ENCODE measurements around the gene GJB4.

The GJB4 gene

GRCh38 chr1:34759503-34760357 lies at the start of gene GJB4:
GJB4 (plus strand) TSS chr1:34759740; CDS start chr1:34761255, 1,515 bp downstream.
- no peak within 1 kb of the TSS for H3K4me3 ChIP-seq (ENCODE audit: low read depth, low read length)

GRCh38 chr1:34710812-34711211 lies 48.7 kb upstream of the GJB4 start:
- H3K4me3 ChIP-seq (ENCODE audit: low read depth, low read length) = no peak overlapping the region
- TF ChIP-seq CTCF (IDR thresholded peaks at IDR 0.05; ENCODE audit: low read depth, low read length) = no peak

More at GRCh38 chr1:34759503-34760357, at the start of gene GJB4:
- TF ChIP-seq CTCF (IDR thresholded peaks at IDR 0.05; ENCODE audit: low read depth, low read length) = no peak

GRCh38 chr1:34711485-34711884 lies 48.1 kb upstream of the GJB4 start:
- TF ChIP-seq CTCF (IDR thresholded peaks at IDR 0.05; ENCODE audit: low read depth, low read length) = no peak
- H3K4me3 ChIP-seq (ENCODE audit: low read depth, low read length) = no peak overlapping the region

GRCh38 chr1:34712007-34712688 lies 47.4 kb upstream of the GJB4 start:
- H3K4me3 ChIP-seq (ENCODE audit: low read depth, low read length) = no peak overlapping the region
- TF ChIP-seq CTCF (IDR thresholded peaks at IDR 0.05; ENCODE audit: low read depth, low read length) = no peak

- TF ChIP-seq CTCF (IDR thresholded peaks at IDR 0.05; ENCODE audit: low read depth, low read length) = no peak
These were observed 46.1 kb upstream of the GJB4 start for GRCh38 chr1:34713443-34713842.

GRCh38 chr1:34714386-34714785 lies 45.2 kb upstream of the GJB4 start:
- TF ChIP-seq CTCF (IDR thresholded peaks at IDR 0.05; ENCODE audit: low read depth, low read length) = no peak
- H3K4me3 ChIP-seq (ENCODE audit: low read depth, low read length) = no peak overlapping the region

More at GRCh38 chr1:34713443-34713842, 46.1 kb upstream of the GJB4 start:
- no peak overlapping the region for H3K4me3 ChIP-seq (ENCODE audit: low read depth, low read length)

- no peak overlapping the region for H3K4me3 ChIP-seq (ENCODE audit: low read depth, low read length)
- TF ChIP-seq CTCF (IDR thresholded peaks at IDR 0.05; ENCODE audit: low read depth, low read length) = no peak
These were observed 44.4 kb upstream of the GJB4 start for GRCh38 chr1:34715139-34715538.

Data from WI38 (cell line).